GM19035 (cell line): ENCODE data around the gene TICAM2.
"Not testable (repeated sequence)": the region's sequence is repeated elsewhere in the genome, so short reads cannot be mapped to it uniquely, and the experiment has no call there.

Experiments
- ATAC-seq: cut with Tn5 transposase; IDR thresholded peaks from one replicate; pipeline ENCODE4 v1.9.1; 2021; ENCODE audit not compliant: unreplicated experiment

Gene TICAM2, protein sequence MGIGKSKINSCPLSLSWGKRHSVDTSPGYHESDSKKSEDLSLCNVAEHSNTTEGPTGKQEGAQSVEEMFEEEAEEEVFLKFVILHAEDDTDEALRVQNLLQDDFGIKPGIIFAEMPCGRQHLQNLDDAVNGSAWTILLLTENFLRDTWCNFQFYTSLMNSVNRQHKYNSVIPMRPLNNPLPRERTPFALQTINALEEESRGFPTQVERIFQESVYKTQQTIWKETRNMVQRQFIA

GRCh38 chr5:115601701-115602590 is at the start of gene TICAM2:
Gene TICAM2 (minus strand): TSS chr5:115602479. CDS start chr5:115581256, 21,223 bp downstream.
- peak; percentile 74 for ATAC-seq

GRCh38 chr5:115649541-115649940 is 47.3 kb upstream of the TICAM2 start:
- ATAC-seq = no peak

DNA sequence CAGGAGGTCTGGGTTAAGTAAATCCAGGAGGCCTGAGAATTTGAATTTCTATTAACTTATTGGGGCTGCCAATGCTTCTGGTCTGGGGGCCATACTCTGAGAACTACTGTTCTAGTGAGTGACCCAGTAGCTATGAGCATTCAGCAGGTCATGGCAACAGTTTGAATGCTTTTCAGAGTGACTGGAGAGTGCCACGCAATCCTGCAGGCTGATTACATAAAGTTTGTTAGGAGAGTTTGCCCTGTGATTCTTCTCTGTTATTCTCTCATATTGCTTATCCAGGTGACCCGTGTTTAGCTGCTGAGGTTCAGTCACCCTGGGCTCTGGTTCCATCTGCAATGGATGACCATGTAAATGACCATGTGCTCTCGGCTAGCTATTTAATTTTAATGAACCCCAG is 45.8 kb upstream of the TICAM2 start:
- no peak for ATAC-seq

- ATAC-seq = not testable (repeated sequence)
These were observed 43.1 kb upstream of the TICAM2 start for GRCh38 chr5:115645386-115645785.

DNA sequence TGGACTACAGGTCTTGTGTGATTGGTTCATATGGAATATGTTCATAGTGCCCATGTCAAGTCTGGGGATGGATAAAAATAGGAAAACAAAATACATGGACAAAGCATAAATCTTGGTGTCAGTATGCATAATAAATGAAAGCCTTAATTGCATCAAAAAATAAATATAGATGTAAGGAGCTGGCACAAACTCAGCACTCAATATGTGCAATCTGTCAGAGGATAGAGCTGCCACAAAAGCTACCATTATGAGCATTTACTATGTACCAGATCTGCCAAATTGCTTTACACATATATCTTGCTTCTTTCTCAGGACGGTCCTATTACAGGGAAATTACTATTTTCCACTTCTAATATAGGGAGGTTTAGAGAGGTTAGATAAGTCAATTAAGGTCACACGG is 41.8 kb upstream of the TICAM2 start:
- no peak for ATAC-seq

GRCh38 chr5:115641948-115642347 is 39.7 kb upstream of the TICAM2 start:
- no peak for ATAC-seq

DNA sequence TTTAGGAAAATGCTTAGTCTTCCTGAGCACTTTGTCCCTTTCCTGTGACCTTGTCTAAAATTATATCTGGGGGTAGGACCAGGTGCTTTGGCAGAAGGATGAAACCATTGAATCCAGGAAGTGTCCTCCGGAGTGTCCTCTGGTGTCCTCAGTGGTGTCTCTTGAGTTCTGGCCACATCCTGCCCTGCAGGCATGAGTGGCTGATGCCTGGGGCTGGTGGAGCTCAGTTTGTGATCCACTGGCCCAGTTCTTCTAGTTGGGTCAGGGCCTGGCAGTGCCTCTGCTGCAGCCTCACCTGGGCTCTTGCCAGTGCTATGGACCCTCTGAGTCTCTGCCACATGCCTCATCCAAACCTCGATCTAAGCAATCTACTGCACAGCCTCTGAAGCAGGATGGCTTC is 38.0 kb upstream of the TICAM2 start:
- no peak for ATAC-seq

GRCh38 chr5:115639377-115639776 is 37.1 kb upstream of the TICAM2 start:
- no peak for ATAC-seq

DNA sequence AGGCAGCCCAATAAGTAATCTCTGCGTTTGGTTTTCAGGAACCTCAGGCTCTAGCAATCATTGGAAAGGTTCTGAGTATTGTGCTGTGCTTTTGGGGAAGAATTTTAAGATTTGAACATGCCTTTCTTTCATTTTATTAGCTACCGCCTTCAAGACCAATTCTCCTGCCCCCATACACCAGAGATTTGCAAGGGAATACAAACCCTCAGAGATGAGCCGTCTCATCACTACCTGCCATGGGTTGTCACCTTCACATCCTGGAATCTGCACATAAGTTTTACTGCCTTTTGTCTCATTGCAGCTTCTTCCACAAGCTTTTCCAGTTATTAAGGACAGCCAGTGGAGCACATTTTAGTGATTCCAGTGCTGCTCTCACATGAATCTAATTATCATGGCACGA is 35.2 kb upstream of the TICAM2 start:
- ATAC-seq = no peak

GRCh38 chr5:115636008-115636407 is 33.7 kb upstream of the TICAM2 start:
- no peak for ATAC-seq

GRCh38 chr5:115634343-115635132 is 32.3 kb upstream of the TICAM2 start:
- ATAC-seq = peak; percentile 69

- ATAC-seq = no peak
These were observed 27.6 kb upstream of the TICAM2 start for GRCh38 chr5:115629903-115630302.

DNA sequence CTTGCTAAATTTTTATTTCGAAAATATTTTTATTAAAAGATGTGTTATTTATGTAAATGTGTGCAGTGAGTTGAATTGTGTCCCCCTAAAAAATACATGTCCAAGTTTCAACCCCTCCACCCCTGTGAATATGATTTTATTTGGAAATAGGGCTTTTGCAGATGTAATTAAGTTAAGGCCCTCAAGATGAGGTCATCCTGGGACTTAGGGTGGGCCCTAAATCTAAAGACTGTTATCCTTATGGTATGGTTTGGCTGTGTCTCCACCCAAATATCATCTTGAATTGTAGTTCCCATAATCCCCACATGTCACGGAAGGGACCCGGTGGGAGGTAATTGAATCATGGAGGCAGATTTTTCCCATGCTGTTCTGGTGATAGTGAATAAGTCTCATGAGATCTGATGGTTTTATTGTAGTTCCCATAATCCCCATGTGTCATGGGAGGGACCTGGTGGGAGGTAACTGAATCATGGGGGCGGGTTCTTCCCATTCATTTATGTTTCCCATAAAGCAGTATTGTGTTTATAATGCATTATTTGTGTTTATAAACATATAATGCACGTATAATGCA is 25.1 kb upstream of the TICAM2 start:
- ATAC-seq = no peak

DNA sequence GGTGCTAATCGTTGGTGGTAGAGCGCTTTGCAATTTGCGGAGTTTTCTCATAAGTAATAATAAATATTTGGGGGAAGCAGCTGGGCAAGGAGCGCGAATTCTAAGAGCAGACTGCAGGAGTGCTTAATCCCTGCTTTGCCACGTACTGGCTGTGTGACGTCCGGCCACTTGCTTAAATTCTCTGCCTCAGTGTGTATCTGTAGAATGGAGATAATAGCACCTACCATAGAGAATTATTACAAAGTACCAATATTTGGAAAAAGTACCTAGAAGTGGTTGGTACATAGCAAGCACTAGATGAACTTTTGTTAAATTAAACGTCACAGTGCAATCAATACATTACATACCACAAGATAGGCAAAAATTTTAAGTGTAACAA is 24.2 kb upstream of the TICAM2 start:
- peak; percentile 40 for ATAC-seq

DNA sequence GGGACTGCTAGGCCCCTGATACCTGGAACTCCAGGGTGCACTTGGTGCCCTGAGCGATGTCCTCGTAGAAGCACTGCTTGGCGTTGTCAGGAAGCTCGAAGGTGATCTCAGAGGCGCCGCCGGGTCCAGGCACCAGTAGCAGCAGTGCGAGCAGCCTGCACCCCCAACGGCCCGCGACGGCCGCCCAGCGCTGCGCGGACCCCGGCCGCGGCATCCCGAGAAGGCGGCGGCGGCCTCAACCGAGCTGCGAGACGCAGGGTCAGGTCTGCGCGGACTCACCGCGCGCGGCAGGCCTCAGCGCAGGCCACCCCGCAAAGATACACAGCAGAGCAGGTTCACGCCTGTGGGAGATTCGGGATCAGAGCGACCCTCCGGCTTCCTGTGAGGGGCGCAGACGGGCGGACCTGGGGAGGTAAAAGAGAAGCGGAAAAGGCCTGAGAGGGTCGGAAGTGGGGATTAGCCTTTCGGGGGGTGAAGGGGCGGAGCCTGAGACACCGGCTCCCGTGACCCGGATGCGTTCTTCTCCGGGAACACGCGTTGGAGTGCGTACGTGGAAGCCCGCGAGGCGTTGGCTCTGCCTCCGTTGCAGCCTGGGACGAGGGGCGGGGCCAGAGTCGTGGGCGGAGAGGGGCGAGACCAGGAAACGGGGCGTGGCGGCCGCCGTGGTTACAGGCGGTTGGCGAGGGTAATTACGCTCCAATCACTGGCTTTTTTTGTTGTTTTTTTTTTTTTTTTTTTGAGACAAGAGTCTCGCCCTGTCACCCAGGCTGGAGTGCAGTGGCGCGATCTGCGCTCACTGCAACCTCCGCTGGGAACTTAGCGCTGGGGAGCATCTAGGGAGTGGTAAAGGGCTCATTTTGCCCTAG is 23.5 kb upstream of the TICAM2 start, which contains the start of gene TMED7:
TSS of gene TMED7 (minus strand) at position 458 of the 866 bp plus-strand sequence. CDS start at position 214, 244 bp downstream.
- peak; percentile 89 for ATAC-seq

- no peak for ATAC-seq
These were observed 22.7 kb upstream of the TICAM2 start for GRCh38 chr5:115624994-115625393.

DNA sequence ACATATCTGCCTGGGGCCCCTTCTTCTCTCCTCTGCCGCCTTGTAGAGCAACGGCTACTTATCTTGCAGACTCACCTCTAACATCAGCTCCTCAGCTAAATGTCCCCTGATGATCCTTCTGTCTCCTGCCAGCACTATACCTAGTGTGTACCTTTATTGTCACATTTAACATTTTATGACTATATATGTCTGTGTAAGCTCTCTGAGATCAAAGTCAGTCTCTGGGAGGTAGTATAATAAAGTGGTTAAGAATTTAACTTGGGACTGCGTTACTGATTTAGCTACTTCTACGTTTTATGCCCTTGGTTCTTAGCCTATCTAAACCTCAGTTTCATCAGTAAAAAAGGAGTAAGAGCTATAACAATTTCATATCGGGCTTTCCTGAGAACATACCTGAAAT is 21.4 kb upstream of the TICAM2 start:
- ATAC-seq = no peak

DNA sequence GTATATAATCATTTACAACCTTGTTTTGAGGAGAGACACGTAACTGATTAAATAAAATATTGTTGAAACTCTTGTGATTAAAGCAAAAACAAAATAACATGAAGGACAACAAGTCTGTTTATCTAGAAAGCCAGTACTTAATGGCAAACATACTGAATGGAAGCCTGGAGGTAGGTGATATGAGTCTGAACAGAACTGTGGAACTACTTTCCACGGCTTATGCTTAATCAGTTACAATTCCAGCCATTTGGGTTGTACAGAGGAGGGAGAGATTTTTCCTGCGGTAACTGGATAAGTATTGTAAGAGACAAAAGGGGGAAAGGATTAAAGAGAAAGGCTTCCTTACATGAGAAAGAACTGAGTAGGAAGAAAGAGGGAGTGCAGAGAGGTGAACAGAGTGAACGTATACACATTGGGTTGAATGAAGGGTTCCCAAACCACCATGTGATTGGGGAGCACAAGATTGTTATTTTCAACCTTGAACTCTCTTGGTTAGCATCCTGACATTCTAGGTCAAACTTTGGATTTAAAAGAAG is 19.2 kb upstream of the TICAM2 start:
- no peak for ATAC-seq

GRCh38 chr5:115616892-115617291 is 14.6 kb upstream of the TICAM2 start:
- ATAC-seq = no peak

- ATAC-seq = no peak
These were observed 14.2 kb upstream of the TICAM2 start for GRCh38 chr5:115616472-115616871.
